HG03432 (cell line): ENCODE measurements around the gene ANKRD11.
"Not testable (repeated sequence)": the region's sequence is repeated elsewhere in the genome, so short reads cannot be mapped to it uniquely, and the experiment has no call there.

Experiments
- ATAC-seq: cut with Tn5 transposase; IDR thresholded peaks from one replicate; pipeline ENCODE4 v1.9.1; 2021; ENCODE audit warnings: mild to moderate bottlenecking, moderate library complexity; ENCODE audit not compliant: unreplicated experiment

Gene ANKRD11

DNA sequence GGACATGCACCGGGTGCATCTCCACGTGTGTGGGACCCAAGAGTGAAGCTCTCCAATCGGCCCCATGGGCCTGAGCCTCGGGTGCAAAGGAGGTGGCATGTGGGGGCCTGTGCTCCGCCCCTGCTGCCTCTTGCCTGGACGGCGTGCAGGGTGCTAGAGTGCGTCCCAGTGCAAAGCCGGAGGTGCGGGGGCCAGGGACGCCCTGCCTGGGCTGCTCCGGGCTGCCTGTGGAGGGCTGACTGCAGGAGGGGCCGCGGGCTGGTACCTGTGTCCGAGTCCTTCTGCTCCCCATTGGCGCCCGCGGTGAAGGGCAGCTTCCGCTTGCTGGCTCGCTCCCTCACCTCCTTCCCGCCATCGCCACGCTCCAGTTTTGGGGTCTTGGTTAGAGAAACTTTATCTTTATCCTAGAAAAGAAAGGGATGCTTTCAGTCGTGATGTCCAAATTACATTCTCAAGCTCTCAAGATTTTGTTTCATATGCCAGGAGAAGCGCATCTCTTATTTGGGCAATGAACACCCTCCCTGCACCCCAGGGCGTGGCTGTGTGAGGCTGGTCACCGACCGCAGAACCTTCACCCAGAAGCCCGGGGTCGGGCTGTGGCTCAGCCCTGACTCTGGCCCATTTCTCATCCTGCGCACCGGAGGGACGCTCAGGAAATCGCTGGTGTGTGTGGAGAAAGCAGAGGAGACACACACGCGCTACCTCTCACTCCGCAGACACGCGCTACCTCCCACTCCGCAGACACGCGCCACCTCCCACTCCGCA lies 185.2 kb downstream of the ANKRD11 start:
- no peak for ATAC-seq

DNA sequence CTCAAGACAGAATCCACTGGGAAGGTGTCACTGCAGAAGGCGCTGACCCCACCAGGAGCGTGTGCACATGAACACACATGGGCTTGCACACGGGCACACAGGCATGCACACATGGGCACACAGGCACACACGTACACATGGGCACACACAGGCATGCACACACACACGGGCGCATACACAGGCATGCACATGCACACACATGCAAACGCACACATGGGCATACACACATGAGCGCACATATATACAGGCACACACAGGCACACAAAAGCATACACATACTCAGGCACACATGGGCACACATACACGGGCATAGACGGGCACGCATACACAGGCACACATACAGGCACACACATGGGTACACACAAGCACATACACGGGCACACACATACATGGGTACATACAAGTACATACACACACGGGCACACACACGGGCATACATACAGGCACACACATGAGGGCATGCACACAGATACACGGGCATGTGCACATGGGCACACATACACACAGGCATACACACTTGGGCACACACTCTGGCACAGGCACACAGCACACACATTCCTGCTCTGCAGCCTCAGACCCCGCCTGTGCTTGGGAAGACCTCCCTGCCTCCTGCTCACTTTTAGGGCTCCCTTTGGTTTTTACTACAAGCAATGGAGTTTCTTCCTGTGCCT lies 186.0 kb downstream of the ANKRD11 start:
- no peak for ATAC-seq

DNA sequence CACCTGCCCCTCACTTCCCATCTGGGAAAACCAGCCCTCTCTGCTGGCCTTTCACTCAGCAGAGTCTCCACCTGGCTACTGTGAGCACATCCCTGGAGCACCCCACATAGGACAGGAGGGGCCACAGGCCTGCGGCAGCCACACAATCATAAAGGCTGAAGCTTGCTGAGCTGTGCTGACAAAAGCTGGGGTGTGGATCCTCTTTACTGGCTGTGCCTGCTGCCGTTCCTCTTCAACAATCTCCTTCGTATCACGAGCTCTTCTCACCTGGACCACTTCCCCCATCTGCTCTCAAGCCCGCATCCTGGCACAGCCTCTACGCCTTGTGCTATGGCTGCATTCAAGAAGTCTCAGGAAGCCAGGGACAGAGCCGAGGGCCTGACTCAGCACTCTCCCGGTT lies 186.7 kb downstream of the ANKRD11 start:
- ATAC-seq = no peak

DNA sequence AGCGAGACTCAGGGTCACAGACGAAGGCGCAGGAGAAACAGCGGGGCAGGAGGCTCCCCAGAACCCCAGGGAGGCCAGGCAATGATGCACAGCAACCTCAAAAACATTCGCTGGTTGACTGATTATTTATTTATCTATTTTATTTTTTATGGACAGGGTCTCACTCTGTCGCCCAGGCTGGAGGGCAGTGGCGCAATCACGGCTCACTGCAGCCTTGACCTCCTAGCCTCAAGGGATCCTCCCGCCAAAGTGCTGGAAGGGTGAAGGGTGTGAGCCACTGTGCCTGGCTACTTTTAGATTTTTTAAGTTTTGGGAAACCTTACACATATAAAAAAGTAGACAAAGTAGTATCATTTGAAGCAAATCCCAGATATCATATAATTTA lies 189.4 kb downstream of the ANKRD11 start:
- ATAC-seq = no peak

DNA sequence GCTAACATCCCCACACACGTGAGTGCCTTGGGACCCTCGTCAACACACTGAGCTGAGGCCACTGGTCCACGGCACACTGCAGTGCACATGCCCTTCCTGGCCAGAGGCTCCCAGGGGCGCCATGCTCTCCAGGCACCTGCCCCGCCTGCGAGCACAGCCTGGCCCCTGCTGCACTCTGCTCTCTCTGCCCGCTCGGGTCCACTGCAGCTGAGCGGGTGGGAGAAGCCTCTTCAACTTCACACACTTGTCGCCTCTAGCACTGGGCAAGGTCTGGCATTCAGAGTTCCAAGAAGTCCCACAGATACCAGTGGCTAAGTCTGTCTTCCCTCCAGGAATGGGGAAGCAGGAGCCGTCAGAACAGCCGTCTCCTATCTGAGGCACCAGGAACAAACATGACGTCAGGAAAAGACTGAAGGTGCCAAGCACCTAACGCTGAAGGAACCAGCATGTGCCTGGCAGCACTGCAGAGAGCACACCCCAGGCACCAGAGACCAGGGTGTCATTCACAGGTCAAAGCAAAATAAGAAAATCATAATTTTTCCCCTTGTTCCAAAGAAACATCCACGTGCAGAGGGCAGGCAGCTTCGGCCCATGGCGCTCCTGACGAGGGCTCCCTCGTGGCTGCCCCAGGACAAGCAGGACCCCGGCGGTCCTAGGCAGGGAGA lies 189.9 kb downstream of the ANKRD11 start:
- no peak for ATAC-seq

DNA sequence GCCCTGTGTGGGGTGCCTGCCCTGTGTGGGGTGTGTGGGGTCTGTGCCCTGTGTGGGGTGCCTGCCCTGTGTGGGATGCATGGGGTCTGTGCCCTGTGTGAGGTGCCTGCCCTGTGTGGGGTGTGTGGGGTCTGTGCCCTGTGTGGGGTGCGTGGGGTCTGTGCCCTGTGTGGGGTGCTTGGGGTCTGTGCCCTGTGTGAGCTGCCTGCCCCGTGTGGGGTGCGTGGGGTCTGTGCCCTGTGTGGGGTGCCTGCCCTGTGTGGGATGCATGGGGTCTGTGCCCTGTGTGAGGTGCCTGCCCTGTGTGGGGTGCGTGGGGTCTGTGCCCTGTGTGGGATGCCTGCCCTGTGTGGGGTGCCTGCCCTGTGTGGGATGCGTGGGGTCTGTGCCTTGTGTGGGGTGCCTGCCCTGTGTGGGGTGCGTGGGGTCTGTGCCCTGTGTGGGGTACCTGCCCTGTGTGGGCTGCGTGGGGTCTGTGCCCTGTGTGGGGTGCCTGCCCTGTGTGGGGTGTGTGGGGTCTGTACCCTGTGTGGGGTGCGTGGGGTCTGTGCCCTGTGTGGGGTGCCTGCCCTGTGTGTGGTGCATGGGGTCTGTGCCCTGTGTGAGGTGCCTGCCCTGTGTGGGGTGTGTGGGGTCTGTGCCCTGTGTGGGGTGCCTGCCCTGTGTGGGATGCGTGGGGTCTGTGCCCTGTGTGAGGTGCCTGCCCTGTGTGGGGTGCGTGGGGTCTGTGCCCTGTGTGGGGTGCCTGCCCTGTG lies 190.8 kb downstream of the ANKRD11 start:
- ATAC-seq = not testable (repeated sequence)

DNA sequence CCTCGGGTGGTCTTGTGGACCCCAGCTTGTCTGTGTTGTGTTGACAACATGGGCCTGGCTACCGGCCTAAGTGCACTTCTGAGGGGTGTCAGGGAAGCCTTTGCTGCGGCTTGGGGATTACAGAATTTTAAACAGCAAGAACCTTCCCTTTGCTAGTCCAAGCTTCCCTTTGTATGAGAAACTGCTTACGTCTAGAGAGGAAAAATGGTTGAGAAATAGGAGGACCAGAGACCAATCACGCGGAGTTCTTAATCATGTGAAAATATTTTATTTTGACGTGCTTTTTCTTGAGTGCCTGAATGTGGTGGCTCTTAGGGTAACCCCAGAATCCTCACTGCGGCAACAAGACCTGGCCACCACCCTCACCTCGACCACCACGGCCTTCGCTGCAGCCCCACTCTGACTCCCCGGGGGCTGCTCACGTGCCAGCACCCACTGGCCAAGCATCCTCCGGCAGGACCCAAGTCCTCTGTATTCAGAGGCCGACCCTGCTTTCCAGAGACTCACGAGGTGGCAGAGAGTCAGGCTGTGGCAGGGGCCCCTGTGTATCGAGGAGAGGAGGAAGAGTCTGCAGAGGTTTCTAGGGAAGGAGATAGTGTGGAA lies 191.6 kb downstream of the ANKRD11 start:
- ATAC-seq = no peak

DNA sequence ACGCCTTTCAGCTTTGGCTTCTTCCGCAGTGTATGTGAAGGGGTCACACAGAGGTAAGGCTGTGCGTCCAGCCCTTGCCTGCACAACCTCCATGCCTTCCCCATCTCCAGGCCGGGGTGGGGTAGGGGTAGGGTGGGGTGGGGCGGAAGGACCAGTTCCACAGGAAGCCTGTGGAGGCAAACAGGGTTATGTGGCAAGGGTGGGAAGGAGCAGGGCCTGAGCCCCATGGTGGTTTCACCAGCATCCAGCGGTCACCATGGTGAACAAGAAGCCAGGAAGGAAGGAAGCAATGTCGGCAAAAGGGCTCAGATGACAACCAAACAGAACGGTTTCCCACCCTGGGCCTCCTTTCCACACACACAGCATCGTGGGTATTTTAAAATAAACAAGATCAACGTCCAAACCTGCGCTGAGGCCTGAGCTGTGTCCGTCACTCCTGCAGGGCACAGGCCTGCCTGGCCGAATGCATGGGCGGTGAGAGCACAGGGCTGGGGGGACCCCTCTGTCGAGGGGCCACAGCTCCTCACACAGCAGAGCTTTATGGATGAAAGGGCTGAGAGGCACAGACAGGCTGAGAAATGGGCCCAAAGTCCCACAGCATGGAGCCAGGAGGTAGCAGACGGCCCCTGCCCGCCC lies 192.3 kb downstream of the ANKRD11 start:
- no peak for ATAC-seq

DNA sequence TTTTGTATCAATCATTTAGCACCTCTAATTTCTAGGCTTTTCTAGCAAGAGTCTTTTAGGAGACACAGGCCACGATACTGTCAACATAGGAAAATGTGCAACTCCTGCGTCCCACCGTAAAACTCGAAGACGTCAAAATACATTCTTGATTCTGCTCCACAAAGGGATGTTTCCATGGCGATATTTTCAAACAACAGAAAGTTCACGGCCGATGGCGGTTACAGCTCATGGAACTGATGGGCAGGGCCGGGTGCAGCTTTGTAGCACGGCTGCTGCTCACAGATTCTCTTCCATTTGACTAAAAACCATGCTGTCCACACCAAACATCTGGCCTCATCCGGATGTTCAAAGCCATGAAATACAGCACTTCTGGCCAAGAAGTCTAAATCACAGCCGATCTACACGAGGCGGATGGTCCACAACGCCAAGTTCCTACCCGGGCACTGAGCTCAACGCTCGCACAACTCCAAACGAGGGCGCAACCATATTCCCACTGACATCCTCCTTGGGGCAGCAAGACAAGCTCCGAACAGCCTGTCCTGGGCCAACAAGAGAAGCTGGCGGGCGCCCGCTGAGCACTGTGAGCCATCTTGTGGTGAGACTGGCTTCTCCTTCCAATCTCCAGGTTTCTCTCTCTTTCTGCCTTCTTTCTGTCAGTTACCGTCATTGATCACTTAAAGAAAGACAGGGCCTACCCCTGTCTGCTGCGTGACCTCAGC lies 193.0 kb downstream of the ANKRD11 start:
- ATAC-seq = no peak

DNA sequence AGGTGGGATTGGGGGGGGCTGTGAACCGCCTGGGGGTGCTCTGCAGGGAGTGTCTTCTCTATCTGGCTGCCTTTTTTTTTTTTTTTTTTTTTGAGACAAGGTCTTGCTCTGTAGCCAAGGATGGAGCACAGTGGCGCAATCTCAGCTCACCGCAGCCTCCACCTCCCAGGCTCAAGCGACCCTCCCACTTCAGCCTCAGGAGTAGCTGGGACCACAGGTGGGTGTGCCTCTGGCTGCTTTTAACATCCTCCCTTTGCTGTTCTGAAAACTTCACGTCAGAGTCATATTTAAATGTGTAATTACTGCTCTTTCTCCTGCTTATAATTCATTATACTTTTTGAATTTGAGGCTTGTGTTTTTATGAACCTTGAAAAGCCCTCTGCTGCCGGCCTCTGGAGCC lies 194.4 kb downstream of the ANKRD11 start:
- ATAC-seq = no peak

DNA sequence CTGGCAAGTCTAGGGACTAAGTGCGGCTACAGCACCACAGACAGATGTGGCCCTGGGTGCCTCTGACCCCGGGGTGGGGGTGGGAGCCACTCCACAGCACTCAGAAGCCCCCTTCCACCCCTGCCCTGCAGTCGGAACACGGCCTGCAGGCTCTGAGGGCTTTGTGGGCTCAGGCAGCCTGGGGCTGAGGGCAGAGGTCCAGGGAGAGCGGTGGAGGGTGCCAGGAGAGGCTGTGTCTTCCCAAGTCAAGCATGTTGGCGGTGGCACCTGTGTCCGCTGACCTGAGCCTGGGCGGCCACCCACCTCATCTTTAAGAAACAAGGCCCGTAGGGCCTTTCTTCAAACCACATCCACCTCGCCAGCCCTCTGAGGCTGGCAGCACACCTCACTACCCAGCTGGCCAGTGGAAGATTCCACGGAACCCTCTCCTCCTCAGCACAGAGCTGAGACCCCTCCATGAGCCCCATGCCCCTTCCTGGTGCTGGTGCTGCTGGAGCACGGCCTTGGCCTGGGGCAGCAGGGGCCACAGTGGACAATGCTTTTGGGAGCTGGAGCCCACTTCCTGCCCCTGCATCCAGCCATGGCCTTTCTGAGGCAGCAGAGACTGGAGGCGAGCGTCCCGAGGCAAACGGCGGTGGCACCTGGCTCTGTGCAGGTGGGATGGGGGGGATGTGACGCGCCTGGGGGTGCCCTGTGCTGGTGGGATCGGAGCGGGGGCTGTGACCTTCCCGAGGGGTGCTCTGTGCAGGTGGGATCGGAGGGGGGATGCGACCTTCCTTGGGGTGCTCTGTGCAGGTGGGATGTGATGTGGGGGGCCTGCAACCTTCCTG lies 195.1 kb downstream of the ANKRD11 start:
- no peak for ATAC-seq

DNA sequence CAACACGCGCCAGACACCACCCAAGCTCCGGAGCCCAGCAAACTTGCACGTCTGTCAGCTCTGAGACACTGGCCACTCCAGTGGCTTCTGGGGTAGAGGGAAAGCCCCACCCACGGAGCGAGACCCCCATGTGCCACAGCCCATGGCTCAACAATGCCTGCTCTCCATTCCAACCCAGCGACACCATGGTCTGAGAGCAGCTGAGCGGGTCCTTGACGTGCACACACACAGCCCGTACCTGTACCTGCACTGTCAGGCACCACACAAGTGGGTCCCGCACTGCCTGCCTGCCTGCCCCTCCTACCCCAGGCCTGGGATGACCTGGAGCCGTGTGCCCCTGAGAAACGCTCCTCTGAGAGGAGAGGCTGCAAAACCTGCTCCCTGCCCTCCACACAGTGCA lies 195.9 kb downstream of the ANKRD11 start:
- no peak for ATAC-seq

DNA sequence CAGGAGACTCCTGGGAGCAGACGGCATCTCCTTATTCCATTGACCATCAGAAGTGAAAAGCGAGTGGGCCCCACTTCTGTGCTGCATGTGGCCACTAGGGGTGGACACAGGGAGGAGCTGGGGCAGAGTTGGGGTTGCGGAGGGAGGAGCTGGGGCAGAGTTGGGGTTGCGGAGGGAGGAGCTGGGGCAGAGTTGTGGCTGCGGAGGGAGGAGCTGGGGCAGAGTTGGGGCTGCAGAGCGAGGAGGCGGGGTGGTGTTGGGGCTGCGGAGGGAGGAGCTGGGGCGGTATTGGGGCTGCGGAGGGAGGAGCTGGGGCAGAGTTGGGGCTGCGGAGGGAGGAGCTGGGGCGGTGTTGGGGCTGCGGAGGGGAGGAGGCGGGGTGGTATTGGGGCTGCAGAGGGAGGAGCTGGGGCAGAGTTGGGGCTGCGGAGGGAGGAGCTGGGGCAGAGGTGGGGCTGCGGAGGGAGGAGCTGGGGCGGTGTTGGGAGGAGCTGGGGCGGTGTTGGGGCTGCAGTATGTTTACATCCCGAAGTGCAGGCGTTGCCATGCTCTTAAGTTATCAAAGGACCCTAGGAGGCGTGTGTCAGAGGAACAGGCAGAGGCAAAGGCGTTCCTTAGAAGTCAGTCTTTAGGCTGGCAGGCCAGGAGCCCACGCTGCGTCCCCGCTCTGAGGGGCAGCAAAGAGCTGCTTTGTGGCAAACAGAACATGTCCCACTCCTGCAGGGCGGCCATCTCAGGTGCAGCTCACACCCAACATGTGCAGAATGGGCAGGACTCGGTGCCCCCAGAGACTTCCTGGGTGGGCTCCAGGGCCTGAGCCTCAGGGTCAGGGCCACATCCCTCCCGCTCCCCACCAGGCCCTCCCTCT lies 196.9 kb downstream of the ANKRD11 start:
- ATAC-seq = no peak

DNA sequence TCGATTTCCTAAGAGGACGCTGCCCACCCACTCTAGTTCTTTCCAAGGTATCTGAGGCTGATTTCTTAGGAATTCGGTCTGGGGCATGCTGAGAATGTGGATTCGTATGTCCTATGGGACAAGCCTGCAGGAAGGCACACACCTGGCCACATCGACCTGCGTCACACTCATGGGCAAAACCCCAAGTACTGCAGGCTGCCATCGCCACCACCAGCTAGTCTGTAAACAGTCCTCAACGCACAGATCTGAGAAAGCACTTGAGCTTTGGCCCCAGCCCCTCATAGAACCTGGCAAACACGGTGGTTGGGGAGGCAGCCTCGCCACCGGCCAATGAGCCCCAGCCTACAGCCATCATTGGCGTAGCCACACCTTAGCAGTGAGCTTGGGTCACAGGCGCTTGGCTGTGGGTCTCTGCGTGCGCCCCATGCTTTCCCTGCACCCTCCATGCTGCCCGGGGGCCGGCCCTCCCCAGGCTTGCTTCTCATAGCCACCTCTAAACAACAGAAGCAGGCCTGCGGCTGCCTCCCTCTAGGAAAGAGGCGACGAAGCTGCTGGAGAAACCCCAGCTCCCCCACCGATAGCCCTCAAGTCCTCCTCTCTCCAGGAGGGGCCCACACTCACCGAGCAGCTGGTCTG lies 197.8 kb downstream of the ANKRD11 start:
- no peak for ATAC-seq

DNA sequence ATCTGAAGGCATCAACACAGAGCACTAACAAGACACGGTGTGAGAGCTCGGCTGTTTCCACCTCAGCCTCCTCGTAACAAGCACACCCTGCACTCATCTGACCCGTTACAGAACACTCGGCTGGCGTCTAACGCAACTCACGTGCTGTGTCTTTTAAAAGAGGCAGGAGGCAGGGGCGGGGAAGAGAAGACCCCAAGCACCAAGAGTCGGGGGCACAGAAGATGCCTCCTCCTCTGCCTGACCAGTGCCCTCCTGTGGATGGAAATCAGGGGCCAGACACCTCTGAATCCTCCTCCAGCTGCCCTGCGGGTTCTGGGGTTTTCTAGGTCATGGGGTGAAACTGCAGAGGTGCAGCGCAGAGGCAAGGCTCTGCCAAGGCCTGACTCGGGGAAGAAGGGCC lies 198.6 kb downstream of the ANKRD11 start:
- no peak for ATAC-seq

DNA sequence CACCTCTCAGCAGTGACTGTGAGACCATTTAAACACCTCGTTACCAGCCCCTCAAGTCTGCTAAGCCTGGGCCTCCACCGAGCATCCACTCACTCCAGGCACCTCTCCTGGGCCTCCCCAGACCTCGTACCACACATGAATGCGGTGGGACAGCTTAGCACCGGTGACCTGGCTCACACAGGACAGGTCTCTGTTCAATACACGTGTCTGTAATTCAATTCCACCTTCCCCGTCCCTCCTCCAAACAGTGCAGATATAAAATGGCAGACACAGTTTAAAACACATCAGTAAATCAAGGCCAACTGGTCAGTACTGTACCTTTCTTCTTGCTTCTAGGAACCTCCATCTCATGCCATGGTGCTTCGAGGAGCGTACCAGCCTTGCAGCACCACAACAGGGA lies 199.0 kb downstream of the ANKRD11 start:
- no peak for ATAC-seq

DNA sequence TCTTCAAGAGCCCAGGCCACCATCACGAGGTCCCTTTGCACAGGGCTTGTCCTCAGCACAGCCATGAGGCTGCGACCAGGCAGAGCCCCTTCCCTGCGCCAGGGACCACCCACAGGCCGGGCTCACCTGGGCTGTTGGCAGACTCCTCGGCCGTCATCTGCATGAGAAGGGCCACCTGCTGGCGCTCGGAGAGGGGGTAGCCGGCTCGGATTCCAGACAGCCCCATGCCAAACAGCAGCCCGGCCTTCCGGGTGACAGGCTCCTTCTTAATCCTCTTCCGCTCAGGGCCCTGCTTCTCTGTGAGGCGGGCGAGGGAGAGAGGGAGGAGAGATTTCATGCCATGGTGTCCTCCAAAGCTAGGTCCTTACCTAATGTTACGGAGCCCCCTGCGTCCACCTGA lies 199.5 kb downstream of the ANKRD11 start:
- ATAC-seq = no peak

DNA sequence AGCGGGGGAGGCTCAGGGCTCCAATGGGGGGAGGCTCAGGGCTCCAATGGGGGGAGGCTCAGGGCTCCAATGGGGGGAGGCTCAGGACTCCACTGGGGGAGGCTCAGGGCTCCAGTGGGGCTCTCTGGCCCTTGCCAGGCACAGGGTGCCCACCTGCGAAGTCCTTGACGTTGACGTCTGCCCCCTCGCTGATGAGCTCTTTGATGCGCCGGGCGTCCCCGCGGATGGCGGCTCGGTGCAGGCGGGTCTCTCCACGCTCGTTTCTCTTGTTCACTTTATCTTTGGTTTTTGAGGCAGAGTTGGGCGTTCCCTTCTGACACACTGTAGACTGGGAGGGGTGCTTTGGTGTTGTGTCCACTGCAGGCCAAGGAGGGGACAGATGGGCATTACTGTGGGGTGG lies 199.9 kb downstream of the ANKRD11 start:
- no peak for ATAC-seq
